Measurements from ENCODE around the gene MRPL2. TPM values are rescaled to one million over a fixed set of nuclear protein-coding genes. Genes with fewer than 3 reads are reported as not detected.

Gene MRPL2
- polyA plus RNA-seq, 1 donor from 2014 or later = 22.5 TPM

DNA sequence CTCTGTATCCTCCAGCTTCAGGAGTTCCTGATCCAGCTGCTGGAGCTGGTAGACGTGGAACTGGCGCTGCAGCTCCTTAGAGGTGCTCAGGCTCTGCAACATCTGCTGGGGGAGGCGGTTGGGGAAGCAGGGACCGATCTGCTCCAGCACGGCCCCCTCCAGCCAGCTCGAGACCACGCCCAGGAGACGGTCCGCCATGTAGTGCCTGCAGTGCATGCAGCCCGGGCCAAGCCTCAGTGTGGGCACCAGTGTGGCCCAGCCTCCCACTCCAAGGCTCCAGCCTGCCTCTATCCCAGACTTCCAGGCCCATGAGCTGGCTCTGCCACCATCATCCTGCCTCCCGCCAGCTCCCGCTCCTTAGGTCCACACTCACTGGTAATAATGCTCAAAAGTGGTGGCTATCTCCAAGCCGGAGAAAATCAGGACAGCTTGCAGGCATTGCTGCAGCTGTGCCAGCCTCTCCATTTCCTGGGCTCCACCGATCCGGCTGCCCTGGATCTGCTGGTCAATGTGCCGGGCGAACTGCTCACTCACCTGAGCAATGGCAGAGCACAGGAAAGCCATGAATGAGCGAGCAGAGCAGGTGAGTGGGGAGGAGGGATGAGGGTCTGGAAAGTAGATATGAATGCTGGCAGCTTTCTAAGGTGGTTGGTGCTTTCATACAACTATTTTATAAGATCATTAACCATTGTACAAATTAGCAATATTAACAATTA lies 18.5 kb downstream of the MRPL2 start:
- Histone ChIP-seq H3K79me2 (replicated peaks; ENCODE audit: insufficient read depth, low read length) (no peaks in the 10 kb centered on the region), H3K36me3 (ENCODE audit: insufficient read depth, low read length) (no peaks in the 10 kb centered on the region), H3K27me3 (ENCODE audit: insufficient read depth, low read depth, low read length) (no peaks in the 10 kb centered on the region), H3K27ac (ENCODE audit: low read length) (no peak overlapping the region), H3K4me3 (ENCODE audit: low read length) (no peak overlapping the region), H3F3A (ENCODE audit: insufficient read depth, low read length, poor library complexity, severe bottlenecking) (no peaks in the 10 kb centered on the region), H2AFZ (ENCODE audit: low read depth, low read length) (no peak overlapping the region), H3K4me2 (ENCODE audit: low read length) (no peak overlapping the region), H4K20me1 (ENCODE audit: insufficient read depth) (no peaks in the 10 kb centered on the region), H3K9me2 (ENCODE audit: insufficient read depth, low read length) (no peaks in the 10 kb centered on the region), H3K9me3 (ENCODE audit: low read length) (no peaks in the 10 kb centered on the region), H3K9ac (ENCODE audit: low read length) (no peak overlapping the region)
- TF ChIP-seq MXI1 (conservative IDR thresholded peaks at IDR 0.05; ENCODE audit: poor library complexity, severe bottlenecking) = no peak
- no peak for TF ChIP-seq EP300 (conservative IDR thresholded peaks at IDR 0.05; ENCODE audit: poor library complexity, severe bottlenecking)
- TF ChIP-seq, protein P1, sequence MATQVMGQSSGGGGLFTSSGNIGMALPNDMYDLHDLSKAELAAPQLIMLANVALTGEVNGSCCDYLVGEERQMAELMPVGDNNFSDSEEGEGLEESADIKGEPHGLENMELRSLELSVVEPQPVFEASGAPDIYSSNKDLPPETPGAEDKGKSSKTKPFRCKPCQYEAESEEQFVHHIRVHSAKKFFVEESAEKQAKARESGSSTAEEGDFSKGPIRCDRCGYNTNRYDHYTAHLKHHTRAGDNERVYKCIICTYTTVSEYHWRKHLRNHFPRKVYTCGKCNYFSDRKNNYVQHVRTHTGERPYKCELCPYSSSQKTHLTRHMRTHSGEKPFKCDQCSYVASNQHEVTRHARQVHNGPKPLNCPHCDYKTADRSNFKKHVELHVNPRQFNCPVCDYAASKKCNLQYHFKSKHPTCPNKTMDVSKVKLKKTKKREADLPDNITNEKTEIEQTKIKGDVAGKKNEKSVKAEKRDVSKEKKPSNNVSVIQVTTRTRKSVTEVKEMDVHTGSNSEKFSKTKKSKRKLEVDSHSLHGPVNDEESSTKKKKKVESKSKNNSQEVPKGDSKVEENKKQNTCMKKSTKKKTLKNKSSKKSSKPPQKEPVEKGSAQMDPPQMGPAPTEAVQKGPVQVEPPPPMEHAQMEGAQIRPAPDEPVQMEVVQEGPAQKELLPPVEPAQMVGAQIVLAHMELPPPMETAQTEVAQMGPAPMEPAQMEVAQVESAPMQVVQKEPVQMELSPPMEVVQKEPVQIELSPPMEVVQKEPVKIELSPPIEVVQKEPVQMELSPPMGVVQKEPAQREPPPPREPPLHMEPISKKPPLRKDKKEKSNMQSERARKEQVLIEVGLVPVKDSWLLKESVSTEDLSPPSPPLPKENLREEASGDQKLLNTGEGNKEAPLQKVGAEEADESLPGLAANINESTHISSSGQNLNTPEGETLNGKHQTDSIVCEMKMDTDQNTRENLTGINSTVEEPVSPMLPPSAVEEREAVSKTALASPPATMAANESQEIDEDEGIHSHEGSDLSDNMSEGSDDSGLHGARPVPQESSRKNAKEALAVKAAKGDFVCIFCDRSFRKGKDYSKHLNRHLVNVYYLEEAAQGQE (IDR thresholded peaks at IDR 0.05; ENCODE audit: borderline replicate concordance) = no peak
- TF ChIP-seq, protein P2, sequence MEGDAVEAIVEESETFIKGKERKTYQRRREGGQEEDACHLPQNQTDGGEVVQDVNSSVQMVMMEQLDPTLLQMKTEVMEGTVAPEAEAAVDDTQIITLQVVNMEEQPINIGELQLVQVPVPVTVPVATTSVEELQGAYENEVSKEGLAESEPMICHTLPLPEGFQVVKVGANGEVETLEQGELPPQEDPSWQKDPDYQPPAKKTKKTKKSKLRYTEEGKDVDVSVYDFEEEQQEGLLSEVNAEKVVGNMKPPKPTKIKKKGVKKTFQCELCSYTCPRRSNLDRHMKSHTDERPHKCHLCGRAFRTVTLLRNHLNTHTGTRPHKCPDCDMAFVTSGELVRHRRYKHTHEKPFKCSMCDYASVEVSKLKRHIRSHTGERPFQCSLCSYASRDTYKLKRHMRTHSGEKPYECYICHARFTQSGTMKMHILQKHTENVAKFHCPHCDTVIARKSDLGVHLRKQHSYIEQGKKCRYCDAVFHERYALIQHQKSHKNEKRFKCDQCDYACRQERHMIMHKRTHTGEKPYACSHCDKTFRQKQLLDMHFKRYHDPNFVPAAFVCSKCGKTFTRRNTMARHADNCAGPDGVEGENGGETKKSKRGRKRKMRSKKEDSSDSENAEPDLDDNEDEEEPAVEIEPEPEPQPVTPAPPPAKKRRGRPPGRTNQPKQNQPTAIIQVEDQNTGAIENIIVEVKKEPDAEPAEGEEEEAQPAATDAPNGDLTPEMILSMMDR (IDR thresholded peaks at IDR 0.05; ENCODE audit: poor library complexity, severe bottlenecking) = no peak
- no peak for TF ChIP-seq RAD21 (conservative IDR thresholded peaks at IDR 0.05)
- no peak for TF ChIP-seq POLR2AphosphoS5 (IDR thresholded peaks at IDR 0.05)
- TF ChIP-seq EZH2 (IDR thresholded peaks at IDR 0.05; ENCODE audit: borderline replicate concordance, insufficient read depth, low read length, poor library complexity, severe bottlenecking) = no peak

DNA sequence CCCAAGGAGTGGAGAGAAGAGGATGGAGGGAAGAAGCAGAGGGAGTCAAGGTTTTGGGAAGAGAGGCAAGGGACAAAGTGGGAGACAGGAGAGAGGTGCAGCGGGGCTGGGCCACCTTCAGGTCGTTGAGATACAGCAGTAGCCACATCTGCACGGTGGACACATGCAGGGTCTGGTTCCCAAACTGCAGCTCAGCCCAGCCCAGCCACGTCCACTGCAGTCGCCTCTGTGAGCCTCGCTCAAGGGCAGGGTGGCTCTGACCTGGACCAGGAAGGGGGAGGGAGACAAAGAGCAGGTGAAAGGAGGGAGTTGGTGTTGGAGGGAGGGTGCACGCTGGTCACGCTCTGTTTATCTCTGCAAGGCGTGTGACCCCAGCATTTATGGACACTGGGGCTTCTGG lies 20.5 kb downstream of the MRPL2 start:
- no peak overlapping the region for H2AFZ ChIP-seq (ENCODE audit: low read depth, low read length)
- H3F3A ChIP-seq (ENCODE audit: insufficient read depth, low read length, poor library complexity, severe bottlenecking) = no peaks in the 10 kb centered on the region
- H3K4me3 ChIP-seq (ENCODE audit: low read length) = no peak overlapping the region
- H3K4me2 ChIP-seq (ENCODE audit: low read length) = no peak overlapping the region
- H3K36me3 ChIP-seq (ENCODE audit: insufficient read depth, low read length) = no peaks in the 10 kb centered on the region
- H3K9ac ChIP-seq (ENCODE audit: low read length) = no peak overlapping the region
- H3K27ac ChIP-seq (ENCODE audit: low read length) = no peak overlapping the region
- H4K20me1 ChIP-seq (ENCODE audit: insufficient read depth) = no peaks in the 10 kb centered on the region
- H3K27me3 ChIP-seq (ENCODE audit: insufficient read depth, low read depth, low read length) = no peaks in the 10 kb centered on the region
- H3K9me2 ChIP-seq (ENCODE audit: insufficient read depth, low read length) = no peaks in the 10 kb centered on the region
- H3K9me3 ChIP-seq (ENCODE audit: low read length) = no peaks in the 10 kb centered on the region
- no peaks in the 10 kb centered on the region for H3K79me2 ChIP-seq (replicated peaks; ENCODE audit: insufficient read depth, low read length)
- TF ChIP-seq, protein P1 (IDR thresholded peaks at IDR 0.05; ENCODE audit: borderline replicate concordance) = no peak
- no peak for TF ChIP-seq EP300 (conservative IDR thresholded peaks at IDR 0.05; ENCODE audit: poor library complexity, severe bottlenecking)
- TF ChIP-seq RAD21 (conservative IDR thresholded peaks at IDR 0.05) = no peak
- TF ChIP-seq EZH2 (IDR thresholded peaks at IDR 0.05; ENCODE audit: borderline replicate concordance, insufficient read depth, low read length, poor library complexity, severe bottlenecking) = no peak
- no peak for TF ChIP-seq SMC3 (conservative IDR thresholded peaks at IDR 0.05; ENCODE audit: poor library complexity)
- TF ChIP-seq MXI1 (conservative IDR thresholded peaks at IDR 0.05; ENCODE audit: poor library complexity, severe bottlenecking) = no peak
- TF ChIP-seq POLR2AphosphoS5 (IDR thresholded peaks at IDR 0.05) = no peak
- TF ChIP-seq TAF1 (IDR thresholded peaks at IDR 0.05; ENCODE audit: low read depth) = no peak
- TF ChIP-seq, protein P2 (IDR thresholded peaks at IDR 0.05; ENCODE audit: poor library complexity, severe bottlenecking) = no peak
